ENCODE measurements around the gene SYNJ2. TPM values are rescaled to one million over a fixed set of nuclear protein-coding genes. Genes with fewer than 3 reads are reported as not detected.

SYNJ2 gene
- total RNA-seq, 1 donor from 2014 or later = 31.8 TPM

- Mint-ChIP-seq H3K4me3 (ENCODE audit: unreplicated experiment) (no peak overlapping the region), H3K27me3 (ENCODE audit: low read depth, unreplicated experiment) (no peaks in the 10 kb centered on the region), H3K4me1 (ENCODE audit: low read depth, unreplicated experiment) (peaks cover 38% of the 10 kb centered on the region), H3K9me3 (ENCODE audit: unreplicated experiment) (peaks cover 2% of the 10 kb centered on the region), H3K36me3 (ENCODE audit: low read depth, unreplicated experiment) (peaks cover 30% of the 10 kb centered on the region), H3K27ac (ENCODE audit: unreplicated experiment) (no peak overlapping the region)
- Histone ChIP-seq H3K4me1 (ENCODE audit: insufficient read depth, low read length) (peaks cover 53% of the 10 kb centered on the region), H3K9ac (ENCODE audit: low read length) (no peak overlapping the region), H3K79me2 (ENCODE audit: insufficient read depth, low read length) (peaks cover 100% of the 10 kb centered on the region), H3K36me3 (ENCODE audit: insufficient read depth, low read length) (peaks cover 4% of the 10 kb centered on the region), H4K20me1 (ENCODE audit: insufficient read depth, low read length) (peaks cover 66% of the 10 kb centered on the region), H3K4me3 (ENCODE audit: insufficient read depth, low read depth, low read length) (no peak overlapping the region), H3K27me3 (ENCODE audit: insufficient read depth, low read length) (no peaks in the 10 kb centered on the region), H2AFZ (ENCODE audit: low read depth, low read length) (no peak overlapping the region), H3K27ac (ENCODE audit: low read depth, low read length) (no peak overlapping the region), H3K9me3 (ENCODE audit: insufficient read depth, low read depth, low read length) (no peaks in the 10 kb centered on the region), H3K4me2 (ENCODE audit: low read length) (no peak overlapping the region)
- FAIRE-seq (no peak), DNase-seq (ENCODE audit: low read depth) (no peak)
- TF ChIP-seq CTCF (IDR thresholded peaks at IDR 0.05; ENCODE audit: insufficient read depth, low read depth, low read length) = no peak
- TF ChIP-seq EZH2 (IDR thresholded peaks at IDR 0.05; ENCODE audit: insufficient read depth, low read length) = no peak
Observed at GRCh38 chr6:158010591-158011477, 29.2 kb downstream of the SYNJ2 start.

GRCh38 chr6:158011478-158011920 is 29.8 kb downstream of the SYNJ2 start:
- DNase-seq (ENCODE audit: low read depth) = peak; percentile 42
- Histone ChIP-seq H4K20me1 (ENCODE audit: insufficient read depth, low read length) (peaks cover 66% of the 10 kb centered on the region), H3K9me3 (ENCODE audit: insufficient read depth, low read depth, low read length) (no peaks in the 10 kb centered on the region), H3K4me1 (ENCODE audit: insufficient read depth, low read length) (peaks cover 56% of the 10 kb centered on the region), H3K4me3 (ENCODE audit: insufficient read depth, low read depth, low read length) (no peak overlapping the region), H3K79me2 (ENCODE audit: insufficient read depth, low read length) (peaks cover 100% of the 10 kb centered on the region), H3K27me3 (ENCODE audit: insufficient read depth, low read length) (no peaks in the 10 kb centered on the region), H3K9ac (ENCODE audit: low read length) (no peak overlapping the region), H2AFZ (ENCODE audit: low read depth, low read length) (no peak overlapping the region), H3K27ac (ENCODE audit: low read depth, low read length) (no peak overlapping the region), H3K36me3 (ENCODE audit: insufficient read depth, low read length) (no peaks in the 10 kb centered on the region), H3K4me2 (ENCODE audit: low read length) (no peak overlapping the region)
- peaks cover 2% of the 10 kb centered on the region for H3K9me3 Mint-ChIP-seq (ENCODE audit: unreplicated experiment)
- TF ChIP-seq CTCF (IDR thresholded peaks at IDR 0.05; ENCODE audit: insufficient read depth, low read depth, low read length) (no peak), EZH2 (IDR thresholded peaks at IDR 0.05; ENCODE audit: insufficient read depth, low read length) (no peak)
- no peak overlapping the region for H3K27ac Mint-ChIP-seq (ENCODE audit: unreplicated experiment)
- peaks cover 38% of the 10 kb centered on the region for H3K4me1 Mint-ChIP-seq (ENCODE audit: low read depth, unreplicated experiment)
- peaks cover 24% of the 10 kb centered on the region for H3K36me3 Mint-ChIP-seq (ENCODE audit: low read depth, unreplicated experiment)
- FAIRE-seq = no peak
- H3K27me3 Mint-ChIP-seq (ENCODE audit: low read depth, unreplicated experiment) = no peaks in the 10 kb centered on the region
- H3K4me3 Mint-ChIP-seq (ENCODE audit: unreplicated experiment) = no peak overlapping the region

Data from astrocyte (in vitro differentiated cells and primary cell).